HG03025 (cell line): ENCODE data around the gene FADS6.
"Not testable (repeated sequence)": the region's sequence is repeated elsewhere in the genome, so short reads cannot be mapped to it uniquely, and the experiment has no call there.

Experiments used
- ATAC-seq: cut with Tn5 transposase; IDR thresholded peaks from one replicate; pipeline ENCODE4 v1.9.1; 2021; ENCODE audit warnings: mild to moderate bottlenecking, moderate library complexity; ENCODE audit not compliant: unreplicated experiment, low FRiP score

FADS6 gene

GRCh38 chr17:74921026-74921681 is 27.7 kb upstream of the FADS6 start:
- ATAC-seq: no peak

DNA sequence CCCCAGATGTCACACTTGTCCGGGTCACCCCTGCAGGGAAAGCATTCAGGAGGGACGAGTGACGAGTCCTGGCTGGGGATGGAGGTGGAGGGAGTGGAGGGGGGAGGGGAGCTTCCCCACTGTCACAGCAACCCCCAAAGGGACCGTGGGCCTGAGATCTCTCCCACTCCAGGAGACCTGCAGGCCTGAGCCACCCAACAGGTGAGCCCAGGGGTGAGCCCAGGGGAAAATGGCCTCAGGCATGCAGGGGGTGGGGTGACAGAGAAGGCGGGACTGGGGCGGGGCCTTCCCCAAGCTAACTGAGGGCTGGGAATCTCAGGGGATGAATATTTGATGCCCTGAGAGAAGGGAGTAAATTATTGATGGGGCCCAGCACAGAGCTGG is 27.2 kb upstream of the FADS6 start:
- no peak for ATAC-seq

DNA sequence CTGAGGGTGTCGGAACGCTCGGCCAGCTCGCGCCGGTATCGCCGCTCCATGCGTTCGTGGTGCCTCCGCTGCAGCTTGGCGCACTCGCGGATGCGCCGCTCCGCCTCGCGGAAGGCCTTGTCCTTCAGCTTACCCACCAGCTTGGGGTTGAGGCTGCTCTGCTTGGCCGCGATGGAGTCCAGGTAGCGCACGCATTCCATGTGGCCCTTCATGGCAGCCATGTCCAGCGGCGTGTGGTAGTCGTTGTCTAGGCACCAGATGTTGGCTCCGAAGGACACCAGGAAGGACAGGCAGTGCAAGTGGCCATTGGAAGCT is 26.8 kb upstream of the FADS6 start:
- no peak for ATAC-seq

DNA sequence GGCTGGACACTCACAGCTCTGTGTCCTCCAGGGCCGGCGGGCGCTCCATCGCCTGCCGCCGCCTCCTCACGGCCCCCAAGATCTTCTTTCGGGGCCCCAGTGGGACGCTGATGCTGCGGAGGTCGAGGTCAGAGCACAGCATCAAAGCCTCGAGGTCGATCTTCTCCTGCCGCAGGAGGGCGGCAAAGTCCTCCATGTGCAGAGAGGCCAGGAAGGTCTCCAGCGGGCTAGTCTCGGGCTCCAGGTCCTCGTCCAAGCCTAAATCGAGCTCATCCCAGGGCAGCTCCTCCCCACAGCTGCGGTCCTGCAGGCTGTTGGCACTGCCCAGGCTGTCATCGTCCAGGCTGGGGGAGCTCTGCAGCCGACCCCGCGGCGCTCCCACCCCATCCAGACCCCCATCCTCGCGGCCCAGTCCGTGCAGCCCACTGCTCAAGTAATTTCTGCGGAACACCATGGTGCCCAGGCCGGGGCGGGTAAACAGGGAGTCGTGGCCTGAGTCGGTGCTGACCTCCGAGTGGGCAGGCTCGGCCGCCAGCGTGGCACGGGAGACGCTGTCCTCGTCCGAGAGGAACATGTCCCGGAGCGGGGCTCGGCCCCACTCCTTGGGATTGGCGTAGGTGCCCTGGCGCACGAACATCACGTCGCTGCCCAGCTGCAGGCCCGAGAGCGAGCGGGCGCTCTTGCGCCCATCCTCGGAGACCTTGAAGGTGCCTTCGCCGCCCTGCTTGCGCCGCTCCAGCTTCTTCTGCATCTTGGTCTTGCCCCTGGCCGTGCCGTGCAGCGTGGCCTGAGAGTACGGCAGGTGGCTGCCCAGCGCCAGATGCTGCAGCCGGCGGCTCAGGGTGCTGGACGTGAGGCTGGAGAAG is 26.2 kb upstream of the FADS6 start:
- no peak for ATAC-seq

DNA sequence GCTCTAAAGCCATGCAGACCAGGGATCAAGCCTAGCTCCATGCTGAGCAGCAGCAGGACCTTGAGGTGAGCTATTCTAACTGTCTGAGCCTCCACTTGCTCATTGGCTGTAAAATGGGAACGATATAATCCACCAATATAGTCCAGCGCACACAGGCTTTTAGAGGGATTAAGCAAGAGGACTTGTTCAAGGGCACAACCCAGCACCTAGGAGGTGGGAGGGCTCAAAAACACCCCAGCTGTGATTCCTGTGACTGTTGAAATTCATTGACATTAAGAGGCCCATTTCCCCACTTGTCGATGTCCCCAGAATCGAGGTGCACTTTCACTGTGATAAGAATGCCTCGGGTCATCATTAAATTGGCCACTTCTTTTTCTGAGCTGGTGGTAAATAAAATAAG is 25.5 kb upstream of the FADS6 start:
- no peak for ATAC-seq

- no peak for ATAC-seq
Measured at GRCh38 chr17:74917430-74917829, 24.0 kb upstream of the FADS6 start.

DNA sequence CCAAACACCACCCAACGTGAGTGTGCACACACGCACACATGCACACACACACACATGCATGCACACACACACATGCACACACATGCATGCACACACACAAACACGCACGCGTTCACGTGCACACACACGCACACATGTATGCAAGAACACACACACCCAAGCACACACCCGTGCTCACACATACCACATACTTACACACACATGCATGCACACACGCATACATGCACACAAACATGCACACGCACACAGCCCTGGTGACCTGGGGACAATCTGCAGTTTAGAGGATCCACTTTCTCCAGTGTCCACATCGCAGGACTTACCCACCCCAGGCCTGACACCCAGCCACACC is 23.4 kb upstream of the FADS6 start:
- ATAC-seq: no peak

DNA sequence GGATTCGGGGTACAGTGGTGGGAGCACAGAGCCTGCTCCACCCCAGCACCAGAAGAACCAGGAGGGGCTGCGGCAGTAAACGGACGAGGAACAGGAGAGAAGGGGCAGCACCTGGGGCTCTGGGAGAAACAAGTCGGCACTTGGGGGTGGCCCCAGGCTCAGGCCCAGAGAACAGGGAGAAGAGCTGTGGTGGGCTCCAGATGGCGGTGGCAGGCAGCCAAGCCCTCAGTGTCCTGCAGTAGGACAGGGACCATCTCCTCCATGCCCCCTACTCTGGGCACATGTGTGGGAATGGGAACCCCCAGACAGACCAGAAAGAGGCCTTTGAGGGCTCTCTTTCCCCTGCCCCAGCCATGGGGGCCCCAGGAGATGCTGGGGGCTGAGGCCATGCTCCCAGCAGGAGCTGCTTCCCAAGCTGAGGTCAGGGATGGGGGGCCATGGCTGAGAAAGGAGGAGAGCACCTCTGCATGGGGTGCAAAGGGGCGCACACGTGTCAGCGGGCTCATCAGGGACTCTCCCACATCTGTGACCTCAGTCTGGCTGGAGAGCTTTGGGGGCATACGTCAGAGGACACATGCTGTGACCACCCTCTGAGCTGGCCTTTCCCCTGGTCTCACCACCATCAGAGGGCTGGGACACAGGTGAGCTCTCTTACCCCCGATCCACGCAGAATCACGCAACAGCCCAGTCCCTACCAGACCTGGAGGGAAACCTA is 22.9 kb upstream of the FADS6 start:
- no peak for ATAC-seq

DNA sequence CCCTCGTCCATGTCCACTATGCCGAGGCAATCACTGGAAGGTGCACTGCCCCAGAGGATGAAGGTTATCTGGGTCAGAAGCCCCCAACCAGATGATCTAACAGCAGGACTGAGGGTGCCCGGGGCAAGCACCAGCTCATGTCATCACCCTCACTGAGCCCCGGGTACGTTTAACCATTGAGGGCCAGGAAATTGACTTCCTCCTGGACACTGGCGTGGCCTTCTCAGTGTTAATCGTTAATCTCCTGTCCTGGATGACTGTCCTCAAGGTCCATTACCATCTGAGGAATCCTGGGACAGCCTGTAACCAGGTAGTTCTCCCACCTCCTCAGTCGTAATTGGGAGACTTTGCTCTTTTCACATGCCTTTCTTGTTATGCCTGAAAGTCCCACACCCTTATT is 18.0 kb upstream of the FADS6 start:
- ATAC-seq: not testable (repeated sequence)

DNA sequence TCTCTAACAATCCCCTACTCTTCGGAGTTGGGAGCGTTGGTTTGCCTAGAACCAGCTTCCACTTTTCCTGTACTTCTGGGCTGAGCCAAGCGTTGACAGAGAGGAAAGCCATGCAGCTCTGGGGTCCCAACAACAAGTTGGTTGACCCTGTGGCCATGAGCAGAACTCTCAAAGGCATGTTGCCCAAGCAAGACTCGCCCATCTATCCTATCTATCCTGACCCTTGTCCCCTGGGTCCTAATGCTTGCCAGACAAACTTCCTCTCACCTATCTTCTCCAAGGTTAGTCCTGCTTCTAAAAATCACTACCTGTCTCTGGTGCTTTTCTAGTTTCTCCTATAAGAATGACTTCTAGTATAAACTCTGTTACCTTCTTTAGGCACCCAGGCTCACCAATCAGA is 15.7 kb upstream of the FADS6 start:
- ATAC-seq: not testable (repeated sequence)

DNA sequence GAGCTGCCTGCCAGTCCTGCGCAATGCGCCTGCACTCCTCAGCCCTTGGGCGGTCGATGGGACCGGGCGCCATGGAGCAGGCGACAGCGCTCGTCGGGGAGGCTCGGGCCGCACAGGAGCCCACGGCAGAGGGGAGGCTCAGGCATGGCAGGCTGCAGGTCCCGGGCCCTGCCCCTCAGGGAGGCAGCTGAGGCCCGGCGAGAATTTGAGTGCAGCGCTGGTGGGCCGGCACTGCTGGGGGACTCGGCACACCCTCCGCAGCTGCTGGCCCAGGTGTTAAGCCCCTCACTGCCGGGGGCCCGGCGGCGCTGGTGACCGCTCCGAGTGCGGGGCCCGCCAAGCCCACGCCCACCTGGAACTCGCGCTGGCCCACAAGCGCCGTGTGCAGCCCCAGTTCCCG is 13.6 kb upstream of the FADS6 start:
- no peak for ATAC-seq

DNA sequence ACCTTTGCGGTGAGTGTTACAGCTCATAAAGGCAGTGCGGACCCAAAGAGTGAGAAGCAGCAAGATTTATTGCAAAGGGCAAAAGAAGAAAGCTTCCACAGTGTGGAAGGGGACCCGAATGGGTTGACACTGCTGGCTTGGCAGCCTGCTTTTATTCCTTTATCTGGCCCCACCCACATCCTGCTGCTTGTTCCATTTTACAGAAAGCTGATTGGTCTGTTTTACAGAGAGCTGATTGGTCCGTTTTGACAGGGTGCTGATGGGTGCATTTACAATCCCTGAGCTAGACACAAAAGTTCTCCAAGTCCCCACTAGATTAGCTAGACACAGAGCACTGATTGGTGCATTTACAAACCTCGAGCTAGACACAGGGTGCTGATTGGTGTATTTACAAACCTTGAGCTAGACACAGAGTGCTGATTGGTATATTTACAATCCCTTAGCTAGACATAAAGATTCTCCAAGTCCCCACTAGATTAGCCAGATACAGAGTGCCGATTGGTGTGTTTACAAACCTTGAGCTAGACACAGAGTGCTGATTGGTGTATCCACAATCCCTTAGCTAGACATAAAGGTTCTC is 12.9 kb upstream of the FADS6 start:
- ATAC-seq: not testable (repeated sequence)

GRCh38 chr17:74904687-74905409 is 11.4 kb upstream of the FADS6 start:
- ATAC-seq: no peak

DNA sequence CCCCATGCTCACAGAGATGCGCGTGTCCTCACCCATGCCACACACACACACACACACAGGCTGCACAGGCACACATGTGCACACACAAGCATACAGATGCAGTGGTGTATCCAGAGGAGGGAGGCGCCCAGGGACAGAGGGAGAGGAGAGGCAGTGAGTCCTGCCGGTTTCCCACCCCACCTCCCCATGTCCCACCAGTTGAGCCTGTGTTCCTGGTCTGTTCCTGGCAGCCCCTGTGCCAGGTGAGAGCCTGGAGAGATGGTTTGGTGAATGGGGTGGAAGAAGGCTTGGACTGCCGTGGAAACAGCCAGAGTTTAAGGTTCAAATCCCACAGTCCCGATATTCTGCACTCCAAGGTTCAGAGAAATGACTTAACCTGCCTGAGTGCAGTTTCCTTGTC is 10.2 kb upstream of the FADS6 start:
- ATAC-seq: no peak

GRCh38 chr17:74903034-74903433 is 9.6 kb upstream of the FADS6 start:
- no peak for ATAC-seq

DNA sequence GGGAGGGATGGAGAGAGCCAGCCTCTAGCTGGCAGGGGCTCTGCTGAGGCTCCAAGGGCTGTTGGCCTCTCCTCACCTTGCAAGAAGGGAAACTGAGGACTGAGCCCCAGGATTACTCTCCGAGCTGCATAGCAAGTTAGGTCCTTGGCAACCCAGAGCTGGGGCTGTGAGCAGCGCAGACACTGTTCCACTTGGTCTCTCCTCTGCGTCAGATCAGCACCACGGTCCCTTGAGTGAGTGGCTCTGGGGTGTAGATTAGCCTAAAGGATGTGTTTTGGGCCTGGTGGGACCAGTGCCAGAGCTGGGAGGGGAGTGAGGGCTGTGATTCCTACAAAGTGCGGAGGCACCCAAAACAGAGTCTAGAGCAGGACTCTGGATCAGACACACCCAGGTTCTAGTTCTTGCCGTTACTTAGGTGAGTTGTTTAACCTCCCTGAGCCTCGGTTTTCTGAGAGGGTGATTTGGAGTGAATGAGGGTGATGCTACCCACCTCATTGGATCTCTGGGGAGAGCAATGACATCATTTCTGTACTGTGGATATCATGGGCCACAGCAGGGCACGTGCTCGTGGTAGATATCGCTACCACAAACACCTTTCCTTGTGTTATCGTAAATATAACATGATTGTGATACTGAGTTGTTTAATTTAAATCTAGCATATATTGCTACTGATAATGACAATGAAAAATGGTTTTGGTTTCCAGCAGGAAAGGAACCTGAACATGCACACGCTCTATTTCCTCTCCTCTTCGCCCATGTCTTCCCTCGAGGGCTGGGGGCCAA is 8.1 kb upstream of the FADS6 start:
- no peak for ATAC-seq

DNA sequence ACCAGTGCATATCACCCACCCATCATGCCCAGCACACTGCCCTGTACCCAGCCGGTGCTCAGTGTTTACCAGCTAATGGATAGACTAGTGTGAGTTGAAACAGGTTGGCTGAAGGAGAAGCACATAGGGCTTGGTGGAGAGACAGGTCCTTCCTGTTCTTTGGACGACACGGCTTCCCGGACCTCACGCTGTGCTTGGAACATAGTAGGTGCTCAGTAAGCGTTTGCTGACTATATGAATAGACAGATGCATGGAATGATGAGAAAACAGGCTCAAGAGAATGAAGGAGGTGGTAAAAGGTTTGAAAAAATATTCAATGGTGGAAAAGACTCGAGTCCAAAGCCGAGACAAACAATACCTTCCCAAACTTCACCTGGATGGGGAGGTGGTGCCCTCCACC is 6.8 kb upstream of the FADS6 start:
- ATAC-seq: no peak

DNA sequence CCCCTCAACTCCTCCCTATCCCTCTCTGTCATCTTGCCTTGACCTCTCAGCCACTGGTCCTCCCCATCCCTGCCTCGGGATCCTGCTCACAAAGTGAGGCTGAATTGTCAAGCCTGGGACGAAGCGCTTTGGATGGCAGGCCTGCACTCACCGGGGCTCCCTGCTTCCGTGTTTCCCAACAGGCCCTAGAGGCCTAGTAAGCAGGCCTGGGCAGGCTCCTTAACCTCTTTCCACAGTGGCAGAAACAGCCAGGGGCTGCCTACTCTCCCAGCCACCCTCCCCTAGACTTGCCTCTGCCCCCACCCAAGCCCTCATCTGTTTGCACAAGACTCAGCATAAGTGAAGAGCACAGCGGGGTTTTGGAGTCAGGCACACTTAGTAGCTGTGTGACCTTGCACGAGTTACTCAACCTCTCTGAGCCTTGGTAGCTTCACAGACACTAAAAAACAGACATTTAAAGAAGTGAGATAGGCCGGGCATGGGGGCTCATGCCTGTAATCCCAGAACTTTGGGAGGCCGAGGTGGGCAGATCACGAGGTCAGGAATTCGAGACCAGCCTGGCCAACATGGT is 5.0 kb upstream of the FADS6 start:
- ATAC-seq: no peak

- ATAC-seq: no peak
Measured at GRCh38 chr17:74893936-74894671, 671 bp upstream of the FADS6 start.
